ENCODE results near the gene AKAP13.

AKAP13 gene

DNA sequence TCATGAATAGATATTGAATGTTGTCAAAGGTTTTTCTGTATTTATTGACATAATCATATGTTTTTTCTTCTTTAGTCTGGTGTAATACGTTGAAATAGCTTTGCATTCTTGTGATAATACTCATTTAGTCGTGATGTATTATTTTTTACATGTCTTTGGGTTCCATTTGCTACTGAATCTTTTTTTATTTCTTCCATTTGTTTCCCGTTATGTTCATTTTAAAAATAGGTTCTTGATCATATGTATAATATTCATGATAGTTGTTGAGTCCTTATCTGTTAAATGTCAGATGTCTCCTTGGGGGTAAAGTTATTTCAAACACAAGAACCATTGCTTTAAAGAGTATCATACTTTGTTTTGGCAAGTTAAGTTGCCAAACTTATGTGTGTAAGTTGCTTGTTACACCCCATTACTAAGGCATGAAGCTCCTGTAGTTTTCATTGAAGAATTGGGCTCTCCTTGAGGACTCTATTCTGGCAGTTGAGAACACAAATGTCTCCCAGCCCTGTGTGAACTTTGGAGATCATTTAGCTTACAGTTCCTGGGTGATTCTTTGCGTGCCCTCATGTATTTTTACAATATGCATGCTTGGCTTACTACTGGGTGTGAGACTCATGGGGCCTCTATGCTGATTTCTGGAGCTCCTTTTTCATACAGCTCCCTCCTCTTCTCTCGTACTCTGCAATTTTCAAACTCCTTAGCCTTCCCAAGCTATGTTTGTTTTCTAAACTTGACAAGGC, 8.3 kb downstream of the AKAP13 start:
- DNase-seq = no peak

GRCh38 chr15:85389306-85389650, 8.9 kb downstream of the AKAP13 start:
- DNase-seq = no peak

GRCh38 chr15:85389772-85390171, 9.4 kb downstream of the AKAP13 start:
- no peak for DNase-seq

DNA sequence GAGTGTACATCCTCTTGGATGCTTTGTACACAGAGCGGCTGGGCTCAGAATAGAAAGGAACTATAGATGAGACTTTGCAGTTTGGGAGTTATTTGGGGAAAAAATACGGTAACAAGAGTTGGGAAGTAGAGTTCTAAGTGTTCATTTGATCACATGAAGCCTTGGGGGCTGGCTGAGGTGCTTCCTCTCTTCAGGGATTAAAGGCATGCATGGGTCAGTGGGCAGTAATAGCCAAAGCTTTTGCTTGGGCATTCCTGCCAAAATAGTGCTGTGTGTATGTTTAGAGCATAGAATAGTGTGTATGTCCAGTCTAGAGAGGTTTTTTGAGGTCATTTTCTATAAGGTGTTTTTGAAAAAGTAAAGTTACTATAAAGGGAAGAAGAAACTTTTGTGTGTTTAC, 12.8 kb downstream of the AKAP13 start:
- no peak for DNase-seq

- no peak for DNase-seq
Measured at GRCh38 chr15:85394554-85395333, 14.3 kb downstream of the AKAP13 start.

GRCh38 chr15:85396554-85396953, 16.2 kb downstream of the AKAP13 start:
- DNase-seq = no peak

DNA sequence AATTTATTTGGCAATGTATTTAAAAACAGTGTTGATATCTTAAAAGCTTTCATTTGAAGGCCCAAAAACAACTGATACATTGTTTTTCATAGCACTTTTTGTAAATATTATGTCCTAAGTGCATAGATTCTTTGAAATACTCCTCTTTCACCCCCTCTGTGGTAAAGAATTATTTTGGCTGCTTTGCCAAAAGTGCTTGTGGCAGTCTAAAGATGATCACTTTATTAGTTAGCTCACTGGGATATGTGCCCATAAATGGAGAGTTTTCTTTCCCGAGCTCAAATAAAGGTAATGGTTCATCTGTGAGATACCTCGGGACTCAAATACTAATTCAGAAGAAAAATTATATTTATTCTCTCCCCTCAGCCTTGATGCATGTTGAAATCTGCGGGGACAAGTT, 16.7 kb downstream of the AKAP13 start:
- no peak for DNase-seq

DNA sequence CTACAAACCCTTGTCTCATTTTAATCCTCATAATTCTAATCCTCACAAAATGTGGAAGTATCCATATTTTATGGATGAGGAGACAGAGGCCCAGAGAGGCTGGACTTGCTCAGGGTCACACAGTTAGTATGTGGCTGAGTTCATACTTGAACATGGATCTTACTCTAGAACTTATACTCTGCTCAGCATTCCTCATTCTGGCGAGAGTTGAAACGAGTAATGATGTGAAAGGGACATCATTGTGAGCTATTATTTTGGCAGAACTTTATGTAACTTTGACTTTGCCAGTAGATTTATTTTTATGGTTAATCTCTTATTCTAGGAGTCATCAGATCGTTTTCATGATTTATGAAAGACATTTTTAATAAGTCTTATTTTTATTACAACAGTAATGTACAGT, 17.5 kb downstream of the AKAP13 start:
- DNase-seq = no peak

GRCh38 chr15:85398822-85399221, 18.4 kb downstream of the AKAP13 start:
- no peak for DNase-seq

- DNase-seq = no peak
Measured at GRCh38 chr15:85399627-85400026, 19.2 kb downstream of the AKAP13 start.

- DNase-seq = no peak
Measured at GRCh38 chr15:85400606-85401005, 20.2 kb downstream of the AKAP13 start.

DNA sequence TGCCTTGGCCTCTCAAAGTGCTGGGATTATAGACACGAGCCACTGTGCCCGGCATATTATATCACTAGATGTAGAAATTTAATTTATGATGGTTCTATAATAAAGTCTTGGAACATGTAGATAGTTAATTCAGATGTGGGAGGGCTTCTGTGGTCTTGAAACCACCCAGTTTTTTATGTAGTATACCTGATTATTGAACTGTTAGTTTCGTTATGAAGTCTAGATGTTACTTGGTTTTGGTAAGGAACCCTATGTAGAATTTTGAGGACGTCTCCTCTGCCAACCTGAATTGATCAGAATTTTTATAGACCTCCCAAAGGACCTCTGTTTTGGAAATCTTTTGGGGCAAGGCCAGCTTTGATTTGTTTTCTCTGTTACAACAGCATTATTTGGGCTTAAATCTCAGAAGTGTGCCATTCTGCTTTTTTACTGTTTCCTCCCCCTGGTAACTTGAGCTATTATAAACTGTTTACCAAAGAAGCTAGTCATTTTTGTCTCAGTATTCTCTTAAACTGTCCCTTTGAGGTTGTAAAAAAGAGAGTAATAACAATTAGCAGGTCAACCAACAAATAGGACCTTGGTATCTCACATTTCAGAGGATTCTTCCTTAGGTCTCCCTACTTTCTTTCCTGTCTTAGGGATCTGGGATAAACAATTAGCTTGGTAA, 20.8 kb downstream of the AKAP13 start:
- no peak for DNase-seq

DNA sequence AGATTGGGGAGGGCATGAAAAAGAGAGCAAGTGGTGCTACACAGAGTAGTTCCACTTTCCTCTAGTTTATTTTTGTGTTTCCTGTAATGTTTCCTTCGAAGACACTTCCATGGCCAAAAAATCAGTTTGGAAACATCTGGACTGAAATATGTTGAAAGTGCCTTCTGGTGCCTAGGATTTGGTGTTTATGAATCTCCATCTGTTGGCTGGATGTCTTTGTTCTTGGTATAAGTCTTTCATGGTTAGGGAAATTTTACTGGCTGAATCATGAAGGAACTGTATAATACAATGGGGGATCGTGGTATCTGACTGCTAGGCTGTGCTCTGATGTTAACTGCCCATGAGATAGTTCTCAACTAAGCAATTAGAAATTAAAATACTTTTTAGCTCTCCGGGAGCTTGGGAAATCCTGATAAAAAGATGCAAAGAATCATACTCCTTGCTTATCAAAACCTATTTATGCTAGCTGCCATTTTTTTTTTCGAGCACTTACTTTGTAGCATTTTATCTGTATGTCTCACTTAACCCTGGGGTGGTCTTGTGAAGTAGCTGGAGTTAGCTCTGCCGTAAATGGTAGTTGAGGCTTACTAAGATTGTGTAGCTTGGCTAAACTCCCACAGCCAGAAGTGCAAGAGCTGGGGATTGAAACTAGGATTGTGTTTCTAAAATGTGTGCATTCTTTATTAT, 21.9 kb downstream of the AKAP13 start:
- DNase-seq = no peak

DNA sequence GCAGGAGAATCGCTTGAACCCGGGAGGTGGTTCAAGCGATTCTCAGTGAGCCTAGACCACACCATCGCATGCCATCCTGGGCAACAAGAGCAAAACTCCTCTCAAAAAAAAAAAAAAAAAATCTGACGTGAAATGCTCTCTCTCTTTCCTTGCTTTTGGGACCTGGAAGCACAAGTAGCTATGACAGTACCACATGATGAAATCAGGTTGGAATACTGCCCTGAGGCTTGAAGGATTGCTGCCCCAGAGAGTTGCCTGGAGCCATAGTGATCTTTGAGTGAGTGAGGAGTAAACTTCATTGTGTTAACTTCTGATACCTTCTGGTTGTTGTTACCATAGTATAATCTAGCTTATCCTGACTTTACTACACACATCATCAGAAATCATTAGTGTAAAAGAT, 23.3 kb downstream of the AKAP13 start:
- no peak for DNase-seq

DNA sequence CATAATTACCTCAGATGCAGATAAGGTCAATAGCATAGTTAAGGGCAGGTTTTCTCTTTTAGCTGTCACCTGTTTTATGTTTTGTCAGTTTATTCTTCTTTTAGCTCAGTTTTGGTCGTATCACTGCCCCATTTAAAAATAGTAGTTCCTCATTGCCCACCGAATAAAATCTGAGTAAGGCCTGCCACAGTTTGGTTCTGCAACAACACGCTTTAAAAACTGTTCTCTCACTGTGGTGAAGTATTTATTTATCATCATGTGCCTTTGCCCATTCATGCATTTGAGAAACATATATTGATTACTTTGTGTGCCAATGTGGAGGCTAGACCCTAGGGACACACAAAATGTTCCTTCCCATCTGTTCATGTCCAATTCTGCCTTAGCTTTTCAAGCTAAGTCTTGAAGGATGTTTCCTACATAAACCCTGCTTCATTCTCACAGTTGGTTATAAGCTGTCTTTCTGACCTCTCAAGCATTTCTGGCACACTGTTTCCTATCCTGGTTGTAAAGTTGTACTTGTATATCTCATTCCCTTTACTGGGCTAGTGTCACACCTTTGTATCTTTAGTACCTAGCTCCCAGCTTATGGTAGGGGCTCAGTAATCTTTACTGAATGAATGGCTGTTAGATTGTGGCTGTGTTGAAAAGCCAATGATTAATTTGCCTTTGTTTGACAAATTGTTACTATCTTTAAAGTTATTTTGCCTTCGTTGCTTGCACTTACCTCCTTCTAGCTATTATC, 23.9 kb downstream of the AKAP13 start:
- peak; percentile 58 for DNase-seq

DNA sequence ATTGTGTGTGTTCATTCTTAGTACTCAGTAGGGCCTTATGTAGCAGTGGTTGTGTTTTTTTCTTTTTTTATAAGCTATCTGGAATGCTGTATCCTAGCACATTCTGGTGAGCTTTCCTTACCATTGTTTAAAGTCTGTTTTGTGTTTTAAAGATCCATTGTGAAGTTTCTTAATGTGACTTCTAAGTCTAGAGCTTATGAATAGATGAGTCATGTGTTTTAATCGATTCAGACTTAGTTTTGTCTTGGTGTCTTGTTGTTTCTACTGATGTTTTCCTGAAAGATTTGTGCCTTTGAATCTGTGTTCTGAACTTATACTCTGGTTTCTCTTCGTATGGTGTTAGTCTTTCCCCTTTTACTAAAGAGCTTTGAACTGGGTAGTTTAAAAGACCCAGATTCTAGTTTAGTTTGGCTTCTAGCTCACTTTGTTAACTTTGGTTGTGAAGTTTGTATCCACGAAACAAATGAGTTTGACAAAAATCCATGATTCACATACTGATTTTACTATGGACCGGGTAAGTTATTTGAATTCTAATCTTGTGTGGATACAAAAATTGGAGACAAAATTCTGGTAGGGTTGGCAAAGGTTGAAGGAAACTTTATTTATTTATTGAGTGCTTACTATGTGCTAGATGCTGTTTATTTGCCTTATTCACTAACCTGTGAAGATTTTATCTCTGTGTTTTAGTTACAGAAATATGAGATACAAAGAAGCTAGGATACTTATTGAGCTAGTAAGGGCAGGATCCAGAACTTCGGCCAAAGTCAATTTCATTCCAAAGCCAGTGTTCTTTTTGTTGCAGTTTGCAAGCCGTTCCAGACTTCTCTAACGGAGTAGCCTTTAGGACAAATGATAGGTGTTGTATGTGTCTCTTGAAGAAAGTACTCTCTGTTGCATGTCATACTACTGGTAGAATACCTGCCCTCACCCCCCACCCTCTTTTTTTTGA, 24.8 kb downstream of the AKAP13 start:
- no peak for DNase-seq

- DNase-seq = no peak
Measured at GRCh38 chr15:85406916-85407315, 26.5 kb downstream of the AKAP13 start.

GRCh38 chr15:85407421-85408269, 27.2 kb downstream of the AKAP13 start:
- no peak for DNase-seq

DNA sequence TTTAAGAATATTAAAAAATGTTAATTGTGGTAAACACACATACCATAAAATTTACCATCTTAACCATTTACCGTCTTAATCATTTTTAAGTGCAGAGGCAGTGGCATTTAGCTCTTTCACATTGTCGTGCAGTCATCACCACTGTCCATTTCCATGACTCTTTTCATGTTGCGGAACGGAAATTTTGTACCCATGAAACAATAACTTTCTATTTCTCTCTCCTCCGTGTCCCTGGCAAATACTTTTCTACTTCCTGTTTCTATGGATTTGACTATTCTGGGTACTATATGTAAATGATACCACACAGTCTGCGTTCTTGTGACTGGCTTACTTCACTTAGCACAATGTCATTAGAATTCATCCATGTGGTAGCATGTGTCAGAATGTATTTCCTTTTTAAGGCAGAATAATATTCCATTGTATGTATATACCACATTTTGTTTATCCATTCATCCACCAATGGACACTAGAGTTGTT, 27.9 kb downstream of the AKAP13 start:
- no peak for DNase-seq

- DNase-seq = no peak
Measured at GRCh38 chr15:85412066-85412465, 31.7 kb downstream of the AKAP13 start.
